Astrocyte (in vitro differentiated cells and primary cell): ENCODE measurements around the gene LYZL6. TPM values are rescaled to one million over a fixed set of nuclear protein-coding genes. Genes with fewer than 3 reads are reported as not detected.

Experiments
- DNase-seq: peaks from one replicate; pipeline ENCODE4 v3.0.0-alpha.2; 2010; ENCODE audit warnings: low read depth
- FAIRE-seq: peaks from 2 replicates; lab custom pipeline; 2011; peaks lifted over from hg19 to GRCh38; lab: Jason Lieb, UNC
- H2AFZ ChIP-seq: 2 replicates; pipeline ENCODE4 v1.6.0; 2012; ENCODE audit warnings: low read depth, low read length, inconsistent platforms
- H3K27ac ChIP-seq: 2 replicates; pipeline ENCODE4 v1.5.1; 2011; ENCODE audit warnings: low read depth, low read length, inconsistent platforms
- H3K27me3 ChIP-seq: 2 replicates; pipeline ENCODE4 v1.6.0; 2011; ENCODE audit warnings: low read length, inconsistent platforms; ENCODE audit not compliant: insufficient read depth
- H3K36me3 ChIP-seq: 2 replicates; pipeline ENCODE4 v1.5.1; 2011; ENCODE audit warnings: low read length, inconsistent platforms; ENCODE audit not compliant: insufficient read depth
- H3K4me1 ChIP-seq: 2 replicates; pipeline ENCODE4 v1.5.1; 2011; ENCODE audit warnings: low read length, inconsistent platforms; ENCODE audit not compliant: insufficient read depth
- H3K4me2 ChIP-seq: 2 replicates; pipeline ENCODE4 v1.6.0; 2012; ENCODE audit warnings: low read length, inconsistent platforms
- H3K4me3 ChIP-seq: 2 replicates; pipeline ENCODE4 v1.5.1; 2011; ENCODE audit warnings: low read depth, mild to moderate bottlenecking, low read length, inconsistent platforms; ENCODE audit not compliant: insufficient read depth
- H3K79me2 ChIP-seq: 2 replicates; pipeline ENCODE4 v1.6.0; 2012; ENCODE audit warnings: mild to moderate bottlenecking, low read length, inconsistent platforms; ENCODE audit not compliant: insufficient read depth
- H3K9ac ChIP-seq: 2 replicates; pipeline ENCODE4 v1.6.0; 2012; ENCODE audit warnings: mild to moderate bottlenecking, low read length, inconsistent platforms
- H3K9me3 ChIP-seq: 2 replicates; pipeline ENCODE4 v1.5.1; 2012; ENCODE audit warnings: low read depth, mild to moderate bottlenecking, low read length, inconsistent platforms; ENCODE audit not compliant: insufficient read depth
- H4K20me1 ChIP-seq: 2 replicates; pipeline ENCODE4 v1.6.0; 2012; ENCODE audit warnings: low read length, inconsistent platforms; ENCODE audit not compliant: insufficient read depth
- H3K27ac Mint-ChIP-seq: one replicate; pipeline ENCODE4 v1.8.0; 2021; ENCODE audit warnings: mild to moderate bottlenecking, mixed read lengths; ENCODE audit not compliant: unreplicated experiment
- H3K27me3 Mint-ChIP-seq: one replicate; pipeline ENCODE4 v1.8.0; 2021; ENCODE audit warnings: low read depth, mixed read lengths; ENCODE audit not compliant: unreplicated experiment
- H3K36me3 Mint-ChIP-seq: one replicate; pipeline ENCODE4 v1.8.0; 2021; ENCODE audit warnings: low read depth, mixed read lengths; ENCODE audit not compliant: unreplicated experiment
- H3K4me1 Mint-ChIP-seq: one replicate; pipeline ENCODE4 v1.8.0; 2021; ENCODE audit warnings: low read depth, mixed read lengths; ENCODE audit not compliant: unreplicated experiment
- H3K4me3 Mint-ChIP-seq: one replicate; pipeline ENCODE4 v1.8.0; 2021; ENCODE audit warnings: mild to moderate bottlenecking, moderate library complexity, mixed read lengths; ENCODE audit not compliant: unreplicated experiment
- H3K9me3 Mint-ChIP-seq: one replicate; pipeline ENCODE4 v1.8.0; 2021; ENCODE audit warnings: mild to moderate bottlenecking, mixed read lengths; ENCODE audit not compliant: unreplicated experiment
- CTCF ChIP-seq: IDR thresholded peaks from 2 replicates; pipeline ENCODE4 v1.5.1; 2011; ENCODE audit warnings: low read depth, mild to moderate bottlenecking, inconsistent platforms, low read length, moderate library complexity; ENCODE audit not compliant: insufficient read depth
- EZH2 ChIP-seq: IDR thresholded peaks from 2 replicates; pipeline ENCODE4 v1.6.1; 2012; ENCODE audit warnings: mild to moderate bottlenecking, low read length, inconsistent platforms; ENCODE audit not compliant: insufficient read depth
- total RNA-seq: library from RNA; stranded (reverse); gene quantifications from 2 replicates; pipeline ENCODE4 v1.2.1, GENCODE V29; 2021

The LYZL6 gene
- total RNA-seq, 1 donor from 2014 or later, result not detected

GRCh38 chr17:35981908-35982330 is 38.4 kb upstream of the LYZL6 start:
- H3K27me3 ChIP-seq, result no peaks in the 10 kb centered on the region
- no peak overlapping the region for H3K27ac ChIP-seq
- no peak overlapping the region for H3K27ac Mint-ChIP-seq
- H3K4me2 ChIP-seq, result no peak overlapping the region
- H3K4me1 ChIP-seq, result no peaks in the 10 kb centered on the region
- H2AFZ ChIP-seq, result no peak overlapping the region
- H3K79me2 ChIP-seq, result no peaks in the 10 kb centered on the region
- DNase-seq (no peak), FAIRE-seq (no peak)
- no peak overlapping the region for H3K9ac ChIP-seq
- no peak overlapping the region for H3K4me3 ChIP-seq
- H3K27me3 Mint-ChIP-seq, result peaks cover 59% of the 10 kb centered on the region
- no peaks in the 10 kb centered on the region for H3K36me3 Mint-ChIP-seq
- TF ChIP-seq EZH2 (no peak), CTCF (no peak)
- no peaks in the 10 kb centered on the region for H4K20me1 ChIP-seq
- peaks cover 3% of the 10 kb centered on the region for H3K9me3 Mint-ChIP-seq
- H3K4me3 Mint-ChIP-seq, result no peak overlapping the region
- no peaks in the 10 kb centered on the region for H3K36me3 ChIP-seq
- no peaks in the 10 kb centered on the region for H3K9me3 ChIP-seq
- no peaks in the 10 kb centered on the region for H3K4me1 Mint-ChIP-seq

GRCh38 chr17:35981246-35981645 is 37.7 kb upstream of the LYZL6 start, which contains the start of gene CCL16:
Gene CCL16 (minus strand): TSS chr17:35981497. CDS start chr17:35981420, 77 bp downstream.
- no peak within 1 kb of the TSS for H3K4me2 ChIP-seq
- no peak for FAIRE-seq
- H3K9ac ChIP-seq, result no peak within 1 kb of the TSS
- DNase-seq, result no peak
- H3K27ac ChIP-seq, result no peak within 1 kb of the TSS
- H3K27ac Mint-ChIP-seq, result no peak within 1 kb of the TSS
- no peaks in the 10 kb centered on the region for H3K36me3 Mint-ChIP-seq
- peaks cover 52% of the 10 kb centered on the region for H3K27me3 Mint-ChIP-seq
- no peaks in the 10 kb centered on the region for H3K4me1 Mint-ChIP-seq
- H3K79me2 ChIP-seq, result no peaks in the 10 kb centered on the region
- H3K4me1 ChIP-seq, result no peaks in the 10 kb centered on the region
- no peaks in the 10 kb centered on the region for H4K20me1 ChIP-seq
- peaks cover 3% of the 10 kb centered on the region for H3K9me3 Mint-ChIP-seq
- H3K36me3 ChIP-seq, result no peaks in the 10 kb centered on the region
- H3K27me3 ChIP-seq, result no peaks in the 10 kb centered on the region
- no peak within 1 kb of the TSS for H3K4me3 Mint-ChIP-seq
- no peak within 1 kb of the TSS for H2AFZ ChIP-seq
- TF ChIP-seq EZH2 (no peak), CTCF (no peak)
- no peaks in the 10 kb centered on the region for H3K9me3 ChIP-seq
- H3K4me3 ChIP-seq, result no peak within 1 kb of the TSS

- Mint-ChIP-seq H3K27me3 (peaks cover 34% of the 10 kb centered on the region), H3K27ac (no peak overlapping the region), H3K9me3 (peaks cover 3% of the 10 kb centered on the region), H3K36me3 (no peaks in the 10 kb centered on the region), H3K4me1 (peaks cover 8% of the 10 kb centered on the region), H3K4me3 (no peak overlapping the region)
- TF ChIP-seq CTCF (no peak), EZH2 (no peak)
- Histone ChIP-seq H4K20me1 (no peaks in the 10 kb centered on the region), H3K4me2 (no peak overlapping the region), H3K9me3 (no peaks in the 10 kb centered on the region), H3K36me3 (no peaks in the 10 kb centered on the region), H3K79me2 (no peaks in the 10 kb centered on the region), H3K27me3 (no peaks in the 10 kb centered on the region), H3K4me1 (no peaks in the 10 kb centered on the region), H3K4me3 (no peak overlapping the region), H3K9ac (no peak overlapping the region), H2AFZ (no peak overlapping the region), H3K27ac (no peak overlapping the region)
- DNase-seq, result no peak
- no peak for FAIRE-seq
Measured at GRCh38 chr17:35978346-35978745, 34.8 kb upstream of the LYZL6 start.
